Measurements from ENCODE around the gene ZNF688.

Gene ZNF688

DNA sequence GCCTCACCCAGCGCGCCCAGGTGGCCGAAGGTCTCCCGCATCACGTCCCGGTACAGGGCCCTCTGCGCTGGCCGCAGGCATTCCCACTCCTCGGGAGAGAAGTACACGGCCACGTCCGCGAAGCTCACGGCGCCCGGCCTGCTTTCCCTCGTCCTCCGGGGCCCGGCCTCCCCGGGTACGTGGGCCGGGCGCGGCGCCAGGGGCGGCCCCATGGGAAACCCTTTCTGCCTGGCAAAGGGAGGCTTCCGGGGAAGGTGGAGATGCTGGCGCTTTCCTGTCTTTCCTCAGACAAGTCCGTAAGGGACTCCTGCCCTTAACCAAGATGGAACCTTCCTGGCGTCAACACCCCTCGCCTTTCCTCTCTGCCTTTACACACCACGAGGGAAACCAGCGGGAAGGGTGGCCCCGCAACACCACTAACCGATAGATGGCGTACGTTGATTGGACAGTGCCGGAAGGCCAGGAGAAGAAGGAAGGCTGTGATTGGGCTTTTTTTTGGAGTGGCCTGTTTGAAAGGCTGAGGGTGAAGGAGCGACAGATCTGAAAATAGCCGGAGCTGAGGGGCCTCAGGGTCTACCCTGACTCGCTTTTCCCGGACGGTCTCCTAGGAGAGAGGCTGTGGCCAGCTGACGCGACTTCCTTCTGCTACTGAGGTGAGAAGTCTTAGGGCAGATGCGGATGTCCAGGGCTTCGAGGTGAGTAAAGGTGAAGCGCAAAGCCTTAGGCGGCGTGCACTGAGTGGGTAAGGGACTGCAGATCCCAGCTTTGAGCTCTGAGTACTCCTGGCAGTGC lies 14.1 kb upstream of the ZNF688 start, which contains the start of gene ZNF785:
Gene ZNF785 (minus strand): TSS at position 298 of the 792 bp plus-strand sequence. CDS start 86 bp downstream, at position 212.
- DNase-seq (ENCODE audit: low spot score) = peak; percentile 41

DNA sequence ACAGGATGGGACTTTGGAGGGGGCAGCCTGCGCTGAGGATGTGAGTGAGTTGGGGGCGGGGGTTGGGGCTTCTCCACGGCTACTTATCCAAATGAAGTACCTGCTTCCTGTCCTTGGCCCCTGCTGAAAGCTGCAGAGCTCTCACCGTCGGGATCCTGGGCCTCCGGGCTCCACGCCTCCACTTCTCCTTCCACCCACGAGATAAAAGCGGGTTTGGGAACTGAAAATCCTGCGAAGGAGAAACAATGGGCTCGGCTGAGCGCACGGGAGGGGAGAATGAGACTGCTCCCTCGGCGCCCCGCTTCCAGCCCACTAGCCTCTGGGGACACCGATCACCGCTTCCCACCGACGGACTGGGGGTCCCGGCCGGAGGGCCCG lies 13.5 kb upstream of the ZNF688 start:
- no peak for DNase-seq (ENCODE audit: low spot score)

DNA sequence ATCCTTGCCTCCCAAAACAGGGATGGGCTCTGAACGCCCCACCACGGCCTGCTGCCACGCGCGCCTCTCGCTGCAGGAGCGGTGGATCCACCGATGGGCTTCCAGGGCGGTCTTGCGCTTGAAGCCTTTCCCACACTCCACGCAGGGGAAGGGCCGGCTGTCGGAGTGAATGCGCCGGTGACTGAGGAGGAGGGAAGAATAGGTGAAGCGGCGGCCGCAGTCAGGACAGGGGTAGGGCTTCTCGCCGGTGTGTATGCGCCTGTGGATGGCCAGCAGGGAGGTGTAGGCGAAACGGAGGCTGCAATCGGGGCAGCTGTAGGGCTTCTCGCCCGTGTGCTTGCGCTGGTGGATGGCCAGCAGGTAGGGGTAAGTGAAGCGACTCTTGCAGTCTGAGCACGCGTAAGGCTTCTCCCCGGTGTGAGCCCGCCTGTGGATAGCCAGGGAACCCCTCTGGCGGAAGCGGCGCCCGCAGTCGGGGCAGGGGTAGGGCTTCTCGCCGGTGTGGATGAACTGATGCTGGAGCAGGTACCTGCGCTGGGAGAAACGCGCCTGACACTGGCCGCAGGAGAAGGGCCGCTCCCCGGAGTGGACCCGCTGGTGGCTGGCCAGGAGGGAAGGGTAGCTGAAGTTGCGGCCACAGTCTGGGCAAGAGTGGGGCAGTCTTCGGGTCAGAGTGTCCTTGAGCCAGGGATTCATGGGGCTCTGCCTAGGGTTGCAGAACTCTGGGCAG lies 11.3 kb upstream of the ZNF688 start:
- DNase-seq (ENCODE audit: low spot score) = no peak

DNA sequence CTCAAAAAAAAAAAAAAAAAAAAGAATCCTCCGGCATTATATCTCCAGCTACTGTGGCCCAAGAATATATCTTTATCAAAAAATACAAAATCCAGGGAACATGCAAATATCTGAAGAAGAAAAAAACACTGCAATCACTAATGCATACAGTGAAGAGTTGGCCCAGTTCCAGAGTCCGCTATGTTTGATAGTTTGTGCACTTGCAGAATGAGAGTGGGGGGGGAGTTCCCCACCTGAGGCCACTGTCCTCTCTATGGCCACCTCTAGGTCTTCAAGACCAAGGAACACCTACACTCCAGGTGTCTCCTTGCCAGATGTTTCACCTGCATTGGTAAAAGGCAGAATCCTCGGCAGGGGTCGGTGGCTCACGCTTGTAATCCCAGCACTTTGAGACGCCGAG lies 9.9 kb upstream of the ZNF688 start:
- DNase-seq (ENCODE audit: low spot score) = no peak

DNA sequence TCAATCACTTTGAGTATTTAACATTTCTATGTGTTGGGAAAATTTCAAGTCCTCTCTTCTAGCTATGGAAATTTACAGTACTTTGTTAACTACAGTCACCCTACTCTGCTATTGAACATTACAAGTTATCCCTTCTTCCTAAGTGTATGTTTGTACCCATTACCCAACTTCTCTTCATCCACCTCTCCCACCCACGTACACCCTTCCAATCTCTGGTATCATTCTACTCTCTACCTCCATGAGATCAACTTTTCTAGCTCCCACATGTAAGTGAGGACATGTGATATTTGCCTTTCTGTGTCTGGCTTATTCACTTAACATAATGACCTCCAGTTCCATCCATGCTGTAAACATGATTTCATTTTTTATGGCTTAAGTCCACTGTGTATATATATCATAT lies 3.2 kb upstream of the ZNF688 start:
- no peak for DNase-seq (ENCODE audit: low spot score)

DNA sequence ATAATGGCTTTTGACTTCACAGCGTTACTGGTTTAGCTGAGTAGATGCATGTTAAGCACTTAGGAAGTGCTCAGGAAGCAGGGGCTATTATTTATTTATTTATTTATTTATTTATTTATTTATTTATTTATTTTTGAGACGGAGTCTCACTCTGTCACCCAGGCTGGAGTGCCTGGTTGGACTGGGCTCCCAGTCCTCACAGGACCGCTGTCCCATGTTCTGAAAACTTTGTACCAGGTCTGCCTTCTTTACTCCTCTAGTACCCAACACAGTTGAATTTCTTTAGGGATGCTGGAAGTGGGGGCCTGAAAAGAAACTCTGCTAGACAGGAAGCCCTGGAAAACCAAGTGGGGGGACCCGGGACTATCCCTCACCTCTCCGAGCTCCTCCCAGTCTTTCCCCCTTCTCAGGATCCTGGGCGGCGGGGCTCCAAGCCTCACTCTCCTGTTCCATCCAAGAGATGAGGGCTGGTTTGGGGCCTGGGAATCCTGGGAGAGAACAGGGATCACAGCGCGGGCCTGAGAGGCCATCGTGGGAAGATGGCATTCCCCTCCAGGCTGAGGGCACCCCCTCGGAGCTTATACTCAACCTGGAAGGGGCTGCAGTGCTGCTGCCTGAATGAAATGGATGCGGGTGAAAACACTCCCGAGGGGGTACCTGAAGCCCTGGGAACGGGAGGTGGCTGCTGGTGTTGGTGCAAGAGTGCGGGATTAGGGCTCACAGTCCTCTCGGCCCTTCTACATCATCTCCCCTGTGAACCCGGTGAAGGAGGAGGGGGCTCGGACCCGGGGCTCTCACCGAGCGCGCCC lies 674 bp downstream of the ZNF688 start:
- DNase-seq (ENCODE audit: low spot score) = peak; percentile 52

DNA sequence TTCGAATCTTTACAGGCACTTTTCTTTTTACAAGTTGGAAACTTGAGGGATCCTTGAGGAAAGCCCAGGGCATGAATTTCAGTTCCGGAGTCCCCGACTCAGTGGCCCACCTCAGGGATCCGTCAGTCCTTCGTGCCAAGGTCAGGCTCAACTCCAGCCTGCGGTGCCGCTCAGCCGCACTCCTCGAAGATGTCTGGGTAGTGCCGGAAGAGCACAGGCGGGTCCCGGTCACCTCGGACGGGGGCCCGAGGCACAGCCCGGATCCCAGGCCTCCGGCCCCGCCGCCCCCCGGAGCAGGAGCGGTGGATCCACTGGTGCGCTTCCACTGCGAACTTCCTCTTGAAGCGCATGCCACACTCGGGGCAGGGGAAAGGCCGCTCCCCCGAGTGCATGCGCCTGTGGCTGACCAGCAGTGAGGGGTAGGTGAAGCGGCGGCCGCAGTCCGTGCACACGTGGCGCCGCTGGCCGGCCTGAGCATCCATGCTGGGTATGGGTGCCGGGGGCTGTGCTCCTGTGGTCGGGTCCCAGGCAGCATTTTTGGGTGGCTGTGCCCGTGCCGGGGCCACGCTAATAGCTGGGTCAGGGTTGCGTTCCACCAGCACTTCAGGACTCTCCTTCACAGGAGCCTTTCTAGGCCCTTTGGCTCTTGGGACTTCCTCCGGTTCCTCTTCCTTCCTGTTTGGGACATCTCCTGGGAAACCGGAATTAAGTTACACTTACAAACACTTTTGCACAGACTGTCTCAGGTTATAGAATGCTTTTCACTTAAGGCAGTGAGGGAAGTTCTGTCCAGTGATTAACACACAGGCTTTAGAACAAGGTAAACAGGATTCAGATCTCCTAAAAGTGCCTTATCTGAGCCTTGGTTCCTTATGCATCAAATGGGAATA lies 1.5 kb downstream of the ZNF688 start:
- no peak for DNase-seq (ENCODE audit: low spot score)

DNA sequence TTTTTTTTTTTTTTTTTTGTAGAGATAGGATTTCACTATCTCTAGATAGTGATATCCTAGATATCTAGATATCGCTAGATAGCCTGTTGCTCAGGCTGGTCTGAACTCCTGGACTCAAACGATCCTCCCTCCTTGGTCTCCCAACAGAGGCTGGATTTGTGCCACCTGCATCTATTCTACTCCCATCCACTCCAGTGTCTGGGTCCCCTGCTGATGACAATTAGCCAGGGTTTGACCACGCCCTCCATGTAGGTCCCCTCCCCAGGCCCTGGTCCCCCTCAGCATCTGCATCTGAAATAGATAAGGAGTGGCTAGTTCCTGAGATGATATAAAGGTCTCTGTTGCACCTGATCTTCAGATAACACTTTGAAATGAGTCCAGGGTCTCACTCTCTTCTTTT lies 2.2 kb downstream of the ZNF688 start:
- no peak for DNase-seq (ENCODE audit: low spot score)

DNA sequence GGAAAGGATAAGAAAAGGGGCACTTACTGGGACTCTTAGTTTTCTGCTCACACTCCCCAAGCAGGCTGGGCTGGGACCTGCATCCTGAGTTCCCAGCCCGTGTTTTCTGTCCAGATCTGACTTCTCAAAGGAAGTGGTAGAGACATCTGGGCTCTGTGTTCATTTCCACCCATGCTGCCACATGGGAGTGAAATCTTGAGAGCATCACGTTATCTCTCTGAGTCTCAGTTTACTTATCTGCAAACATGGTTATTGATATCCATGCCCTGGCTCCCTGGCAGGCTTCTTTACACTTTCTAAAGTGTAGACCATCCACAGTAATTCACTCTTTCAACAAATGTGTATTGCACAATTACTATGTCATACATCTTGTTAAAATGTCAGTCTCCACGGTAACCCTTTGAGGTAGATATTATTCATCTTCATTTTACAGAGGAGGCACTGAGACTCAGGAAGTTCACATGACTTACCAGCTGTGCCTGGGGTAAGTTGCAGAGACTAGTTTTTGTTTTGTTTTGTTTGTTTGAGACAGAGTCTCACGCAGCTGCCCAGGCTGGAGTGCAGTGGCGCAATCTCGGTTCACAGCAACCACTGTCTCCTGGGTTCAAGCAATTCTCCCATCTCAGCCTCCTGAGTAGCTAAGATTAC lies 3.4 kb downstream of the ZNF688 start:
- no peak for DNase-seq (ENCODE audit: low spot score)

DNA sequence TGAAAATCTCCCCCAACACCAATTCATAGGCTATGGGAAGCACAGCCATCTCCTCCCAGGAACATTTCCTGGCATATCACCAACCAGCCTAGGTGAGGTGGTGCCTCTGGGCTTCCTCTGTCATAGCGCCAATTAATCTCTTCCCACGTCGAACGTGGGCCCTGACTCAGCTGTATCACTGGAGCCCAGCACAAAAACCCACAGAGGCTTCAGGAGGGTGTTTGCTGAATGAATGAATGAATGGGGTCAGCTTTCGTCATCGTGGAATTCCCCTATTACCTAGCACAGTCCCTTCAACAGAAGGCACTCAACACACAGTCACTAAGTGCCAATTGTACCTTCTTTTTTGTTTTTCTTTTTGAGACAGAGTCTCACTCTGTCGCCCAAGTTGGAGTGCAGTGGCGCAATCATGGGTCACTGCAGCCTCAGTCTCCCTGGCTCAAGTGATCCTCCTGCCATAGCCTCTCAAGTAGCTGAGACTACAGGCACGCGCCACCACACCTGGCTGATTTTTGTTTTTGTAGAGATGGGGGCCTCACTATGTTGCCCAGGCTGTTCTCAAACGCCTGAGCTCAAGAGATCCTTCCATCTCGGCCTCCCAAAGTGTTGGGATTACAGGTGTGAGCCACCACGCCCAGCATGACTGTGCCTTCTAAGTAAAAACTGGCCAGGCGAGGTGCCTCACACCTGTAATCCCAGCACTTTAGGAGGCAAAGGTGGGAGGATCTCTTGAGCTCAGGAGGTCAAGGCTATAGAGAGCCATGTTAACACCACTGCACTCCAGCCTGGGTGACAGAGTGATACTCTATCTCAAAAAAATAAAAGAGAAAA lies 4.1 kb downstream of the ZNF688 start:
- no peak for DNase-seq (ENCODE audit: low spot score)

DNA sequence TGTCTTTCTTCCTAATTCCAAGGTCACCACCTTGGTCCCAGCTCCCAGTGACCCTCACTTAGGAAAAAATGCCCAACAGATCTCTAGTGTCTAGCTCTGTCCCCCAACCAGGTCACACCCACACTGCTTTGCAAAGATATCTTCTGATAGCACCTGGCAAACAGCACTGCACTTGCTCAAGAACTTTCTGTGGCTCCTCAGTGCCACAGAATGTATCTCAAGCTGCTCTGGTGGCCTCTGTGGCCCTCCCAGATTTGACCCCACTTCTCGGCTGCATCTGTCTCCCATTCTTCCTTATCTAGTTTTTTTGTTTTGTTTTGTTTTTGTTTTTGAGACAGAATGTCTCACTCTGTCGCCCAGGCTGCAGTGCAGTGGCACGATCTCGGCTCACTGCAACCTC lies 5.0 kb downstream of the ZNF688 start:
- DNase-seq (ENCODE audit: low spot score) = no peak

DNA sequence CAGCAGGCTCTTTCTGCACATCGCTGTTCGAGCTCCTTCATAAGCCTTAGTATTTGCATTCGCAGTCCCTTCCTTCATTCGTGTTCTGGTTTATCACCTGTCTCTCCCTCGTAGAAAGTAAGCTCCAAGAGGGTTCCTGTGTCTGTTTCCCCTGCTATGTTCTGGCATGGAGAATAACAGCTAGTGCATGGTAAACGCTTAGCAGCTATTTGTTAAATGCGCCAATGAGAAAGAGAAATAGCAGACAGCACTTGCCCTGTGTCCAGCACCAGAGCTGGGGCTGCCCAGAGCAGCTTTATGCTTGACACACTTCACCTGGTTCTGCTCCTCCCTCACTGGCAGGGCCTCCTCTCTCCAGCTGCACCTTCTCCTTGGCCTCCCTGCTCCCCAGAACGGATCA lies 5.5 kb downstream of the ZNF688 start:
- no peak for DNase-seq (ENCODE audit: low spot score)

DNA sequence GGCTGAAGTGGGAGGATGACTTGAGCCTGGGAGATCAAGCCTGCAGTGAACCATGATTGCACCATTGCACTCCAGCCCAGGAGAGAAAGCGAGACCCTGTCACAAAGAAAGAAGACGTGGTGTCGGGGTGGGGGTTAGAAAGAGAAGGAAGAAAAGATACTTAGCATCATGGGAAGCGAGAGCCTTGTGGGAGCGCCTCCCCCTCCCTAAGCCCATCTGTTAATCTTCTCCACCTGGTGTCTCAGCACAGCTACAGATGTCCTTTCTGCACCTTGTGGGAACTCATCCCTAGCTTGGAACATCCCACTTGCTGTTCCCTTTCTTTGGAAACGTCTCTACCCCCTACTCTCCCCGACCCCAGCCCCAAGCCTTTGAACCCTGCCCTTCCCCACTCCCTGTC lies 6.0 kb downstream of the ZNF688 start:
- no peak for DNase-seq (ENCODE audit: low spot score)

DNA sequence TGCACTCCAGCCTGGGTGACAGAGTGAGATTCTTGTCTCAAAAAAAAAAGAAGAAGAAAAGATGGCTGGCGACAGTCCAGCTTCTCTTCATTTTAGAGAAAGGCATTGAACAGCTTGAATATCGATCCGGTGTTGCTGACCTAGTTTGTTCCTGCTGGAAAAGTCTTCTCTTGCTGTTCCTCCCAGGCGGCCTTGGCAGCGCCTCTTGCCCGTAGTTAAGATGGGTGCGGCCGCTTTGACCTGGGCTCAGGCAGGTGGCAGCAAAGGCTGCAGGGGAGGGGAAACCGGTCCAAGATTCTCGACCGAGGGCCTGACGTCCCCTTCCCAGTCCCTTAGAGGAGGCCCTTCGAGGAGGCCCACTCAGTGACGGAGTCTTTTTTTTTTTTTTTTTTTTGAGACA lies 9.5 kb downstream of the ZNF688 start:
- DNase-seq (ENCODE audit: low spot score) = no peak

DNA sequence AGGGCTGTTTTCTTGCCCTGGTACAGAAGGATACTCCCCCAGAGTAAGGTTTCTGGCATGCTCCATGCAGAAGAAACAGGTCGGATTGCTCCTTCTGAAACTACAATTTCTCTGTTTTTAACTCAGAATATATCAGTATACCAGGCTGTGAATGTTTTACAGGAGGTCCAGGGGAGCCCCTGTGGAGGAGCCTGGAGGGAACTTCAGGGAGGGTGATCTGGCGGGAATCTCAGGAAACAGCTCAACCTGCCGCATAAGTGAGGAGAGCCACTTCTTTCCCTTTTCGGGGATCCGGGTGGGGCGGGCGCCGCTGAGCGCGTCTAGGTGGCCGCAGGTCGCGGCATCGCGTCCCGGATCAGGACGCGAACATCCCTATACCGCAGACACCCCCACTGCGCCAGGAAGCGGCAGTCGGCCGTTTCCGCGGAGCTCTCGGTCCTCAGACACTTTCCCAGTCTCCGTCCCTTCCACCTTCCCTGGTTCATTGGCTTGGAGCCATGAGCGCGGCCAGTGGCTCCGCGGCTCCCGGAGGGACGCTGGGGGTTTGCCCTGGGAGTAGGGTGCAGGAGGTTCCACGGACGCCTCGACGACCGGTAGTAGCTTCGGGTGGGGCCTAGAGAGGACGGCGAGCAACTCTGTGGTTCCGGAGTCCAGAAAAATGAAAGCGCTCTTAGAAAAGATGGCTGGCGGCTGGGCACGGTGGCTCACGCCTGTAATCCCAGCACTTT lies 10.3 kb downstream of the ZNF688 start:
- DNase-seq (ENCODE audit: low spot score) = no peak

DNA sequence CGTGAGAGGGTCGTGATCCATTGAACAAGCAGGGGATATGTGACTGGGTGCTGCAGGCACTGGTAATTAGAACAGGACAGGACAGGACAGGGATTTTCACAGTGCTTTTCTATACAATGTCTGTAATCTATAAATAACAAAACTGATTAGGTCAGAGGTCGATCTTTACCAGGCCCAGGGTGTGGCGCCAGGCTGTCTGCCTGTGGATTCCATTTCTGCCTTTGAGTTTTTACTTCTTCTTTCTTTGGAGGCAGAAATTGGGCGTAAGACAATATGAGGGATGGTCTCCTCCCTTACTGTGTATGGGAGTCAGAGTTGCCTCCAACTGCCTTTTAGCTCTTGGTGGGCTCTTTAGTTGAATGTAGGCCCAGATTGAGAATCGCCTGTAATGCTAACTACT lies 11.8 kb downstream of the ZNF688 start:
- no peak for DNase-seq (ENCODE audit: low spot score)

DNA sequence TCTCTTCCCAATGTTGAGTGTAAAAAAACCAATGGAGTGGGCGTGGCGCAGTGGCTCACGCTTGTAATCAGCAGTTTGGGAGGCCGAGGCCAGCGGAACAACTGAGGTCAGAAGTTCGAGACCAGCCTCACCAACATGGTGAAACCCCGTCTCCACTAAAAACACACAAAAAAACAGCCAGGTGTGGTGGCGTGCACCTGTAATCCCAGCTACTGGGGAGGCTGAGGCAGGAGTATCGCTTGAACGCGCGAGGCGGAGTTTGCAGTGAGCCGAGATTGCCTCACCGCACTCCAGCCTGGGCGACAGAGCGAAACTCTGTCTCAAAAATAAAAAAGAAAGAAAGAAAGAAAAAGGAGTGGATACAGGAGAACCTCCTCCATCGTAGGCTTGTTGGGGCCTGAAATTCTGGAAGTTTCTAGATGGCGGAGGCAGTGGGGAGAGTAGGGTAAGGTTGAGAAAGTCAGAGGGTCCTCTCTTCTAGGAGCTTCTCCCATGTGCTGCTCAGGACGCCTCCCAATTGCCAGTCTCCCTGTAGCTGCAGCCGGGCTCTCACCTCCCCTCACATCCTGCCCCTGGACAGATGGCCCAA lies 12.6 kb downstream of the ZNF688 start:
- DNase-seq (ENCODE audit: low spot score) = no peak

DNA sequence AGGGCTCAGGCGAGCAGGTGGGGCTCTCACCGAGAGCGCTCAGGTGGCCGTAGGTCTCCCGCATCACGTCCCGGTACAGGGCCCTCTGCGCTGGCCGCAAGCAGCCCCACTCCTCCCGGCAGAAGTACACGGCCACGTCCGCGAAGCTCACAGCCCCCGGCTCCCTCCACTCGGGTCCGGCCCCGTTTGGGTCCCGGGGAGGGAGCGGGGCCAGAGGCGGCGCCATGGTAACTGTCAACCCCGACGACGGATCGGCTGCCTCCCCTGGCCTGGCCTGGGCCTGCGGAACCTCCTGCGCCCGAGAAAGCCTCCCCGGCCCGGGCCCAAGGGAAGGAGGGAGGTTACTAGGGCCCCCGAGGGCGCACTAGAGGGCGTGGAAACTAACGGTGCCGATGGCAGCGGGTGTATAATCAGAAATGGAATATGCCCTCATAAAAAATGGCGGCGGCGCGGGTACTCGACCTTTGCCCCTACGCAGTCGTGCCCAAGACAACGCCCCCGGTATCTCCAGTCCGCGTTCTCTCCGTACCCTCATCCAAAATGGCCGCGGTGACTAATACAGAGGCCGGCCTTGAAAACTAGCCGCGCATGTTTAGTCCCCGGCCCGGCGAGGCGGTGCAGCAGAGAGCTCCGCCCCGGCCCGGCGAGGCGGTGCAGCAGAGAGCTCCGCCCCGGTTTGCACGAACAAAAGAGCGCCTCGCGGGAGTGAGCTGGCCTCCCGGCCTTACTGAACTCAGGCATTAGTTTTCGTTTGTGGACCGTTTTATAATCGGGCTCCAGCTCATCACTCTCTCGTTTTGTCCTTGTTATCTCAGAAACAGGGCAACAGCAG lies 13.3 kb downstream of the ZNF688 start, which contains the start of gene ZNF764:
Gene ZNF764 (minus strand): TSS at position 418 of the 832 bp plus-strand sequence. CDS start 192 bp downstream, at position 226.
- DNase-seq (ENCODE audit: low spot score) = peak; percentile 95
